ENCODE data around the gene CCL7. TPM values are rescaled to one million over a fixed set of nuclear protein-coding genes. Genes with fewer than 3 reads are reported as not detected.
"Not testable (repeated sequence)": the region's sequence is repeated elsewhere in the genome, so short reads cannot be mapped to it uniquely, and the experiment has no call there.

The CCL7 gene
- total RNA-seq (not detected), polyA plus RNA-seq (ENCODE audit: insufficient read depth in 1 of 8, insufficient read length in 8 of 8, low replicate concordance in 1 of 8) (not detected)
- long read RNA-seq, donor 1: 0 reads
- long read RNA-seq, donor 2: 0 reads
- long read RNA-seq, donor 3: 0 reads
- long read RNA-seq, donor 4: 0 reads
- long read RNA-seq, donor 5: 0 reads
- long read RNA-seq, donor 6: 0 reads
- long read RNA-seq, donor 7: 0 reads
- long read RNA-seq, donor 8: 0 reads
- long read RNA-seq, donor 9: 0 reads
- long read RNA-seq, donor 10: 0 reads
- long read RNA-seq, donor 11: 0 reads

DNA sequence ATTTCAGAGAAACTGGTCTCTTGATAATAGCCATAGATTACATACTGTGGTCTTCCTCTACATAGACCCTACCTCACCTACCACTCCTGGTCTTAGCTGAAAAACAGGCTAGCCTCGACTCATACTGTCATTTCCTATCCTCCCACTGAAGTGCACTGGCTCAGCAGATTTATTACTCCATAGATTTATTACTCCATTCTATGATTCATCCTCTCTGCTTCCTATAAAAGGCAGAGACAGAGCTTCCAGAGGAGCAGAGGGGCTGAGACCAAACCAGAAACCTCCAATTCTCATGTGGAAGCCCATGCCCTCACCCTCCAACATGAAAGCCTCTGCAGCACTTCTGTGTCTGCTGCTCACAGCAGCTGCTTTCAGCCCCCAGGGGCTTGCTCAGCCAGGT is at the start of gene CCL7:
Gene CCL7 (plus strand): TSS at position 253 of the 400 bp plus-strand sequence. CDS start 70 bp downstream, at position 323.
- H3K27ac ChIP-seq (ENCODE audit: low read length): no peak within 1 kb of the TSS

DNA sequence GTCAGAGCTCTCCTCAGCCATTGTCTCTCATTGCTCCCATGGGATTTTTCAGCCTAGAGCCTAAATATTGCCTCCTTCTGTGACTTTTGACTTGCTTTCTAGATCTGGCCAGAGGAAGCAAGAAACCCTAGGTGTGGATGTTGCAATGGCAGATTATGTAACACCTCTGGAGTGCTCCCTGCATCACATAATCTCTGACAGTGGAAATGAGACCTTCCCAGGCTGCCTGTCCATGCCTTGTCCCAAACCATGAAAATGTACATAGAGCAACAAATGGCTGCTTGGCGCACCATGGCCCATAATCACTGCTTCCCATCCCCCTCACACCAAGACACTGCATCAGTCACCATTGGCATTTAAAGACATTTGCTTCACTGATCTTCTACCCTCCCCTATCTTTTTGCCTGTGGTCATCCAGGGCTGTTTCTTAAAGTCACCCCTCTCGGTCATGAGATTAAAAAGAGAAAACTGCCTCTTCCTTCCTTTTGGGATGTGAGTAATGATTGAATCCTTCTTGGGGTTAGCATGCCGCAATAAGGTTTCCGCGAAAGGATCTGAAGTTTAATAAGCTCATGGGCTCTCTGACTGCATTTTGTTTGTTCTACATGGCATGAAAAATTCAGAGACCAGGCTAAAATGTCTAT is 49.1 kb upstream of the CCL7 start:
- Histone ChIP-seq H3K27ac (ENCODE audit: low read length) (no peak overlapping the region), H3K9me3 (replicated peaks; ENCODE audit: control insufficient read depth, low read depth, low read length) (no peaks in the 10 kb centered on the region), H3K27me3 (ENCODE audit: control insufficient read depth, insufficient read depth, low read length) (no peaks in the 10 kb centered on the region), H3K4me3 (ENCODE audit: low read length) (no peak overlapping the region), H3K36me3 (ENCODE audit: control insufficient read depth, insufficient read depth, low read length) (no peaks in the 10 kb centered on the region), H3K4me1 (ENCODE audit: control insufficient read depth, insufficient read depth, low read length) (peaks cover 2% of the 10 kb centered on the region)
- WGBS (ENCODE audit: insufficient coverage): 100% methylated on average over 1 of the region's 5 CpGs
- DNase-seq: no peak

More for the DNA sequence above, at the start of gene CCL7:
- no peak for DNase-seq
- H3K27me3 ChIP-seq (ENCODE audit: control insufficient read depth, insufficient read depth, low read length): no peaks in the 10 kb centered on the region
- no peaks in the 10 kb centered on the region for H3K36me3 ChIP-seq (ENCODE audit: control insufficient read depth, insufficient read depth, low read length)
- H3K4me1 ChIP-seq (ENCODE audit: control insufficient read depth, insufficient read depth, low read length): no peaks in the 10 kb centered on the region
- no peak within 1 kb of the TSS for H3K4me3 ChIP-seq (ENCODE audit: low read length)
- 29% methylated on average over 1 of the region's 1 CpG for WGBS (ENCODE audit: insufficient coverage)
- H3K9me3 ChIP-seq (replicated peaks; ENCODE audit: control insufficient read depth, low read depth, low read length): no peaks in the 10 kb centered on the region

DNA sequence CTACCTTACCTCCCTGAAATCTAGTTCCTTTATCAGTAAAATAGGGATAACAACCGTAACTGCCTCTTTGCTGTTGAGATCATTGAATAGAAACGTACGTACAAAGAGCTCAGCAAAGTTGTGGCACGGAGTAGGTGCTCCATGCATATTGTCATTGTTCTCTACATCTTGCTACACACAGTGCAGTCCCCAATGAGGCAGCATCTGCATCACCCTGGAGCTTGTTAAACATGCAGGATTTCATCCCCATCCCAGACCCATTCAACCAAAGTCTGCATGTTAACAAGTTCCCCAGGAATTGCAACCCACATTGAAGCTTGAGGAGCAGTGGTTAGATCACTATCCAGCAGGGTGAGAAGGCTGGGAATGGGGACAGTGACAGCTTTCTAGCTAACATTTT is 48.6 kb upstream of the CCL7 start:
- H3K27me3 ChIP-seq (ENCODE audit: control insufficient read depth, insufficient read depth, low read length): no peaks in the 10 kb centered on the region
- H3K9me3 ChIP-seq (replicated peaks; ENCODE audit: control insufficient read depth, low read depth, low read length): no peaks in the 10 kb centered on the region
- DNase-seq: no peak
- WGBS (ENCODE audit: insufficient coverage): 70% methylated on average over 3 of the region's 4 CpGs
- H3K36me3 ChIP-seq (ENCODE audit: control insufficient read depth, insufficient read depth, low read length): no peaks in the 10 kb centered on the region
- H3K4me1 ChIP-seq (ENCODE audit: control insufficient read depth, insufficient read depth, low read length): peaks cover 2% of the 10 kb centered on the region
- no peak overlapping the region for H3K27ac ChIP-seq (ENCODE audit: low read length)
- H3K4me3 ChIP-seq (ENCODE audit: low read length): no peak overlapping the region

DNA sequence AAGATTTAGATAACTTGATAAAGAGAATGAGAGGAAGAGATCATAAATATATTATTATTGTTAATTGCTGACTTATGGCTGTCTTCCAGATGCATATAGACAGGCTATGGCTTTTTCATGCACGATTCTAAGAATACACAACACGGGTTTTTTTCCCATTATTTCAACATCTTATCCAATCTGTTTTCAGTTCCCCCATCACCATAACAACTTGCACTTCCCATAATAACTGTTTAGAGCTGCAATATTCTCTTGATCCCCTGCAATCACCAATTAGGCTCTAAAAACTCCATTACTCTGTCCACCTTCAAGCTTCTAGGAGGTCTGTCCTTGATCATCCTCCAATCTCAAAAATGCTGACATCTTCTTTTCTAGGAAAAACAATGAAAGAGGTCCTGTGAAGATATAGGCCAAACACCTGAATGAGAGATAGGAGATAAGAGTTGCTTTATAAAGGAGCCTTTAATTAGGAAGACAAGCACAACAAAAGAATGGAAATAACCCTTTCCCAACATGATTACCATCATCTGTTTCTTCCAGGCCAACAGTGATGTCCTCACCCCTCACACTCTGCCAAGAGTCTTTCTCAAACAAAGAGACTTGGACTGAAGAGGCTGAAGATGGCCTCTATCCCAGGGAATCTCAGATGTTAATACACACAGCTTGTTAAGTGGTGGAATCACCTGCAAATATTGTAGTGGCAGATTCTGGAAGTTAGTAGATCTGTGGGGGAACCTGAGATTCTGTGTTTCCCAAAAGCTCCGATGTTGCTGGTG is 47.1 kb upstream of the CCL7 start:
- DNase-seq: peak; percentile 62
- peaks cover 2% of the 10 kb centered on the region for H3K4me1 ChIP-seq (ENCODE audit: control insufficient read depth, insufficient read depth, low read length)

DNA sequence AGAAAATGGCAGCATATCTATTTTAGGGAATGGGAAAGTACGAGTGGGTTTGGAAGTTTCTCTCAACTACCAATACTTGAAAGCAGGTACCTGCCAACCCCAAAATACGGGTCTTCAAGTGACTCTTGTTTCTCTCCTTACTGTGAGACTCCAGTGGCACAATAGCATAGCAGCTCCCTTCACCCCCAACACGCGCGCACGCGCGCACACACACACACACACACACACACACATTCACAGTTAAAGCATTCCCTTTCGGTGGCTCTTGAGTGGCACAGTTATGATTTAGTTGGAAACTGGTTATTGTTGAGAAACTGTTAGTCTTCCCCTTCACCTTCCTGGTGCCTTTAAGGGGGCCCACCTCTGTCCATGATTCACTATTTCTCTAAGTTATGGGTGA is 45.0 kb upstream of the CCL7 start:
- Histone ChIP-seq H3K27ac (ENCODE audit: low read length) (no peak overlapping the region), H3K9me3 (replicated peaks; ENCODE audit: control insufficient read depth, low read depth, low read length) (peaks cover 3% of the 10 kb centered on the region), H3K27me3 (ENCODE audit: control insufficient read depth, insufficient read depth, low read length) (no peaks in the 10 kb centered on the region), H3K4me1 (ENCODE audit: control insufficient read depth, insufficient read depth, low read length) (no peaks in the 10 kb centered on the region), H3K36me3 (ENCODE audit: control insufficient read depth, insufficient read depth, low read length) (no peaks in the 10 kb centered on the region), H3K4me3 (ENCODE audit: low read length) (no peak overlapping the region)
- WGBS (ENCODE audit: insufficient coverage): no CpG with 5 or more reads among the region's 9 CpGs
- DNase-seq: no peak

More for the DNA sequence above, 47.1 kb upstream of the CCL7 start:
- H3K36me3 ChIP-seq (ENCODE audit: control insufficient read depth, insufficient read depth, low read length): no peaks in the 10 kb centered on the region
- no peak overlapping the region for H3K4me3 ChIP-seq (ENCODE audit: low read length)
- H3K9me3 ChIP-seq (replicated peaks; ENCODE audit: control insufficient read depth, low read depth, low read length): no peaks in the 10 kb centered on the region
- no peaks in the 10 kb centered on the region for H3K27me3 ChIP-seq (ENCODE audit: control insufficient read depth, insufficient read depth, low read length)
- H3K27ac ChIP-seq (ENCODE audit: low read length): no peak overlapping the region
- WGBS (ENCODE audit: insufficient coverage): 45% methylated on average over 2 of the region's 3 CpGs

DNA sequence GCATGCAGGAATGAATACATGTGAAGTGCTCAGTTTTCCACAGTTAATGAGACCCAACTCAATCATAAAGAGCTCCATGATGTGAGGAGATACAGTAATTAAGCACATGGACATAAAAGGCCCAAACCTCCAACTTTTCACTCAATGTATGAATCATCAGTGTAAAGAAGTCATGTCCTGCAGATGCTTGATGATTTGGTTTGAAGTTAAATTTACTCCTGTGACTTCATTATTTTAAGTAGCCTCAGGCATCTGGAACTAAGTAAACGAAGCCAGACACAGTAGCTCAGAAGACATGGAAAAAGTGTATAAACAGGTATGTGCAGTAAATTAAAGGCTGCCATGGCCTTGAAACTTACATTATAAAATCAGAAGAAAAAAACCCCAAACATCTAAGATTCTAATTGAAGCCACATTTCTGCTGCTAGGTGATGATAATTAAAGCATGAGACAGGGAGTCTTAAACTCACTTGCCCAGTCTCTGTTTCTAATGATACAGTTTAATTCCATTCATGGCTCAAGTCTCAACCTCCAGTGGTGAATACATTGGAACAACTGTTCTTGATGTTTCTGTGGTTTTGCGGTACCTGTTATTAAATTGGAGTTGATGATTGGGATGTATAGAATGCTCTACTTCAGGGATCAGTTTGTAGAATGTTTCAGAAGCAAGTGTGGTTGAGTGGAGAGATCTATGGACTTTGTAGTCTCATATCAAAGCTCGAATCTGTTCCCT is 43.8 kb upstream of the CCL7 start:
- H3K27ac ChIP-seq (ENCODE audit: low read length): no peak overlapping the region
- peaks cover 9% of the 10 kb centered on the region for H3K9me3 ChIP-seq (replicated peaks; ENCODE audit: control insufficient read depth, low read depth, low read length)
- no peaks in the 10 kb centered on the region for H3K27me3 ChIP-seq (ENCODE audit: control insufficient read depth, insufficient read depth, low read length)
- no peaks in the 10 kb centered on the region for H3K4me1 ChIP-seq (ENCODE audit: control insufficient read depth, insufficient read depth, low read length)
- H3K36me3 ChIP-seq (ENCODE audit: control insufficient read depth, insufficient read depth, low read length): no peaks in the 10 kb centered on the region
- no peak for DNase-seq
- H3K4me3 ChIP-seq (ENCODE audit: low read length): no peak overlapping the region
- no CpG with 5 or more reads among the region's 3 CpGs for WGBS (ENCODE audit: insufficient coverage)

DNA sequence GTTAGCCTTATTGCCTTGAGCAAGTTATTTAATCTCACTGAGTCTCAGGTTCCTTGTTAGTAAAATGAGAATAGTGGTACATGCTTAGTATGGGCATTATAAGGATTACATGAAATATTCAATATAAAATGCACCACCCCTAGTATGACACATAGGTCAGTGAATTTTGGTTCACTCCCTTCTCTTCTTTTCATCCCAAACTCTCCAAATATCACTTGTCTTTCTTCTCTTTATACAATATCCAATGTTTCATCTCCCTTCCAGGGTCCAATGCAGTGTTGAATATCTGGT is 43.3 kb upstream of the CCL7 start:
- Histone ChIP-seq H3K27ac (ENCODE audit: low read length) (no peak overlapping the region), H3K27me3 (ENCODE audit: control insufficient read depth, insufficient read depth, low read length) (no peaks in the 10 kb centered on the region), H3K36me3 (ENCODE audit: control insufficient read depth, insufficient read depth, low read length) (no peaks in the 10 kb centered on the region), H3K4me3 (ENCODE audit: low read length) (no peak overlapping the region), H3K9me3 (replicated peaks; ENCODE audit: control insufficient read depth, low read depth, low read length) (peaks cover 9% of the 10 kb centered on the region), H3K4me1 (ENCODE audit: control insufficient read depth, insufficient read depth, low read length) (no peaks in the 10 kb centered on the region)
- no peak for DNase-seq

DNA sequence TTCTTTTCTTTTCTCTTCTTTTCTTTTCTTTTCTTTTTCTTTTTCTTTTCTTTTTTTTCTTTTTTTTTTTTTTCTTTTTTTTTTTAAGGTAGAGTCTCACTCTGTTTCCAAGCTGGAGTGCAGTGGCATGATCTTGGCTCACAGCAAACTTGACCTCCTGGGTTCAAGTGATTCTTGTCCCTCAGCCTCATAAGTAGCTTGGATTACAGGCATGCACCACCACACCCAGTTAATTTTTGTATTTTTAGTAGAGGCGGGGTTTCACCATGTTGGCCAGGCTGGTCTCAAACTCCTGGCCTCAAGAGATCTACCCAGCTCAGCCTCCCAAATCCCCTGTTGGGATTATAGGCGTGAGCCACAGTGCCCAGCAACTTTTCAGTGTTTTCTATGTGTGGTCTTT is 42.7 kb upstream of the CCL7 start:
- H3K4me3 ChIP-seq (ENCODE audit: low read length); H3K27ac ChIP-seq (ENCODE audit: low read length); H3K4me1 ChIP-seq (ENCODE audit: control insufficient read depth, insufficient read depth, low read length); H3K9me3 ChIP-seq (replicated peaks; ENCODE audit: control insufficient read depth, low read depth, low read length); DNase-seq; H3K27me3 ChIP-seq (ENCODE audit: control insufficient read depth, insufficient read depth, low read length); H3K36me3 ChIP-seq (ENCODE audit: control insufficient read depth, insufficient read depth, low read length): not testable (repeated sequence)
- no CpG with 5 or more reads among the region's 2 CpGs for WGBS (ENCODE audit: insufficient coverage)

DNA sequence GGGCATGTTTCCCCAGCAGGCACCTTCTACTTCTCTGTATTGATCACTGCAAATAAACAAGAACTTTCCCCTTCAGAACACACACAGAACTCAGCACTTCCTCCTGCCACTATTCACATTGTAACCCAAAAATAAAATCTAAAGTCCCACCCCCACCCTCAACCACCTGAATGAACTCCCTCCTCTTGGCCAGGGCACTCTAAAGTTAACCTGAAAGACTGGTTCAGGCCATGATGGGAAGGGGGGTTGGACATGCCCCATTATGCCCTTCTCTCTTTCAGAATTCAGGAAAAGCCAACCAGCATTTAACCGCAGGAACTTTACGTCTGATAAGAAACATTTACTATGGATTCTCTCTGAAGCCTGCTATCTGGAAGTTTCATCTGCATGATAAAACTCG is 42.3 kb upstream of the CCL7 start:
- DNase-seq: no peak
- H3K36me3 ChIP-seq (ENCODE audit: control insufficient read depth, insufficient read depth, low read length): no peaks in the 10 kb centered on the region
- no peak overlapping the region for H3K27ac ChIP-seq (ENCODE audit: low read length)
- no peaks in the 10 kb centered on the region for H3K4me1 ChIP-seq (ENCODE audit: control insufficient read depth, insufficient read depth, low read length)
- peaks cover 9% of the 10 kb centered on the region for H3K9me3 ChIP-seq (replicated peaks; ENCODE audit: control insufficient read depth, low read depth, low read length)
- H3K27me3 ChIP-seq (ENCODE audit: control insufficient read depth, insufficient read depth, low read length): no peaks in the 10 kb centered on the region
- no peak overlapping the region for H3K4me3 ChIP-seq (ENCODE audit: low read length)
- 79% methylated on average over 3 of the region's 3 CpGs for WGBS (ENCODE audit: insufficient coverage)

DNA sequence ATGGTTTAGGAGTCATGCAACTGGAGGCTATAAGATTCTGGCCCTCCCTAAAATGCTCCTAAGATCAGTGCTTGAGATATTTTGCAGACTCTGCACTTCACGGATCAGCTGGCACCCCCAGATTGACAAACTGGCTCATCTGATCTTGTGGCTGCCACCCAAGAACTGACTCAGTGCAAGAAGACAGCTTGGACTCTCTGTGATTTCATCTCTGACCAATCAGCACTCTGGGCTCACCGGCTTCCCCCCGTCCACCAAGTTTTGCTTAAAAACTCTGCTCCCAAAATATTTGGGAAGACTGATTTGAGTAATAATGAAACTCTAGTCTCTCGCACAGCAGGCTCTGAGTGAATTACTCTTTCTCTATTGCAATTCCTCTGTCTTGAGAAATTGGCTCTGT is 41.2 kb upstream of the CCL7 start:
- no peak overlapping the region for H3K27ac ChIP-seq (ENCODE audit: low read length)
- no peaks in the 10 kb centered on the region for H3K27me3 ChIP-seq (ENCODE audit: control insufficient read depth, insufficient read depth, low read length)
- H3K36me3 ChIP-seq (ENCODE audit: control insufficient read depth, insufficient read depth, low read length): no peaks in the 10 kb centered on the region
- 86% methylated on average over 1 of the region's 4 CpGs for WGBS (ENCODE audit: insufficient coverage)
- peaks cover 5% of the 10 kb centered on the region for H3K4me1 ChIP-seq (ENCODE audit: control insufficient read depth, insufficient read depth, low read length)
- no peak overlapping the region for H3K4me3 ChIP-seq (ENCODE audit: low read length)
- peaks cover 9% of the 10 kb centered on the region for H3K9me3 ChIP-seq (replicated peaks; ENCODE audit: control insufficient read depth, low read depth, low read length)
- DNase-seq: no peak

Data from muscle of leg (tissue), 16 donors.